Astrocyte (in vitro differentiated cells and primary cell): Measurements from ENCODE around the gene MADD. TPM values are rescaled to one million over a fixed set of nuclear protein-coding genes. Genes with fewer than 3 reads are reported as not detected.

Experiments used
- DNase-seq: peaks from one replicate; pipeline ENCODE4 v3.0.0-alpha.2; 2010; ENCODE audit warnings: low read depth
- FAIRE-seq: peaks from 2 replicates; lab custom pipeline; 2011; peaks lifted over from hg19 to GRCh38; lab: Jason Lieb, UNC
- H2AFZ ChIP-seq: 2 replicates; pipeline ENCODE4 v1.6.0; 2012; ENCODE audit warnings: low read depth, low read length, inconsistent platforms
- H3K27ac ChIP-seq: 2 replicates; pipeline ENCODE4 v1.5.1; 2011; ENCODE audit warnings: low read depth, low read length, inconsistent platforms
- H3K27me3 ChIP-seq: 2 replicates; pipeline ENCODE4 v1.6.0; 2011; ENCODE audit warnings: low read length, inconsistent platforms; ENCODE audit not compliant: insufficient read depth
- H3K36me3 ChIP-seq: 2 replicates; pipeline ENCODE4 v1.5.1; 2011; ENCODE audit warnings: low read length, inconsistent platforms; ENCODE audit not compliant: insufficient read depth
- H3K4me1 ChIP-seq: 2 replicates; pipeline ENCODE4 v1.5.1; 2011; ENCODE audit warnings: low read length, inconsistent platforms; ENCODE audit not compliant: insufficient read depth
- H3K4me2 ChIP-seq: 2 replicates; pipeline ENCODE4 v1.6.0; 2012; ENCODE audit warnings: low read length, inconsistent platforms
- H3K4me3 ChIP-seq: 2 replicates; pipeline ENCODE4 v1.5.1; 2011; ENCODE audit warnings: low read depth, mild to moderate bottlenecking, low read length, inconsistent platforms; ENCODE audit not compliant: insufficient read depth
- H3K79me2 ChIP-seq: 2 replicates; pipeline ENCODE4 v1.6.0; 2012; ENCODE audit warnings: mild to moderate bottlenecking, low read length, inconsistent platforms; ENCODE audit not compliant: insufficient read depth
- H3K9ac ChIP-seq: 2 replicates; pipeline ENCODE4 v1.6.0; 2012; ENCODE audit warnings: mild to moderate bottlenecking, low read length, inconsistent platforms
- H3K9me3 ChIP-seq: 2 replicates; pipeline ENCODE4 v1.5.1; 2012; ENCODE audit warnings: low read depth, mild to moderate bottlenecking, low read length, inconsistent platforms; ENCODE audit not compliant: insufficient read depth
- H4K20me1 ChIP-seq: 2 replicates; pipeline ENCODE4 v1.6.0; 2012; ENCODE audit warnings: low read length, inconsistent platforms; ENCODE audit not compliant: insufficient read depth
- H3K27ac Mint-ChIP-seq: one replicate; pipeline ENCODE4 v1.8.0; 2021; ENCODE audit warnings: mild to moderate bottlenecking, mixed read lengths; ENCODE audit not compliant: unreplicated experiment
- H3K27me3 Mint-ChIP-seq: one replicate; pipeline ENCODE4 v1.8.0; 2021; ENCODE audit warnings: low read depth, mixed read lengths; ENCODE audit not compliant: unreplicated experiment
- H3K36me3 Mint-ChIP-seq: one replicate; pipeline ENCODE4 v1.8.0; 2021; ENCODE audit warnings: low read depth, mixed read lengths; ENCODE audit not compliant: unreplicated experiment
- H3K4me1 Mint-ChIP-seq: one replicate; pipeline ENCODE4 v1.8.0; 2021; ENCODE audit warnings: low read depth, mixed read lengths; ENCODE audit not compliant: unreplicated experiment
- H3K4me3 Mint-ChIP-seq: one replicate; pipeline ENCODE4 v1.8.0; 2021; ENCODE audit warnings: mild to moderate bottlenecking, moderate library complexity, mixed read lengths; ENCODE audit not compliant: unreplicated experiment
- H3K9me3 Mint-ChIP-seq: one replicate; pipeline ENCODE4 v1.8.0; 2021; ENCODE audit warnings: mild to moderate bottlenecking, mixed read lengths; ENCODE audit not compliant: unreplicated experiment
- CTCF ChIP-seq: IDR thresholded peaks from 2 replicates; pipeline ENCODE4 v1.5.1; 2011; ENCODE audit warnings: low read depth, mild to moderate bottlenecking, inconsistent platforms, low read length, moderate library complexity; ENCODE audit not compliant: insufficient read depth
- EZH2 ChIP-seq: IDR thresholded peaks from 2 replicates; pipeline ENCODE4 v1.6.1; 2012; ENCODE audit warnings: mild to moderate bottlenecking, low read length, inconsistent platforms; ENCODE audit not compliant: insufficient read depth
- total RNA-seq: library from RNA; stranded (reverse); gene quantifications from 2 replicates; pipeline ENCODE4 v1.2.1, GENCODE V29; 2021

The MADD gene
- total RNA-seq, 1 donor from 2014 or later = 22.9 TPM

- TF ChIP-seq EZH2 = no peak
- TF ChIP-seq CTCF = no peak
- Histone ChIP-seq H3K9ac (no peak overlapping the region), H3K4me2 (no peak overlapping the region), H3K27me3 (no peaks in the 10 kb centered on the region), H3K4me3 (no peak overlapping the region), H3K27ac (no peak overlapping the region), H3K9me3 (no peaks in the 10 kb centered on the region), H3K79me2 (no peaks in the 10 kb centered on the region), H3K36me3 (peaks cover 21% of the 10 kb centered on the region), H3K4me1 (no peaks in the 10 kb centered on the region), H4K20me1 (peaks cover 20% of the 10 kb centered on the region), H2AFZ (no peak overlapping the region)
- Mint-ChIP-seq H3K27me3 (no peaks in the 10 kb centered on the region), H3K36me3 (peaks cover 44% of the 10 kb centered on the region), H3K27ac (no peak overlapping the region), H3K4me3 (no peak overlapping the region), H3K4me1 (no peaks in the 10 kb centered on the region), H3K9me3 (peaks cover 9% of the 10 kb centered on the region)
- FAIRE-seq = no peak
- no peak for DNase-seq
Observed at GRCh38 chr11:47305734-47306483, 36.0 kb downstream of the MADD start.

DNA sequence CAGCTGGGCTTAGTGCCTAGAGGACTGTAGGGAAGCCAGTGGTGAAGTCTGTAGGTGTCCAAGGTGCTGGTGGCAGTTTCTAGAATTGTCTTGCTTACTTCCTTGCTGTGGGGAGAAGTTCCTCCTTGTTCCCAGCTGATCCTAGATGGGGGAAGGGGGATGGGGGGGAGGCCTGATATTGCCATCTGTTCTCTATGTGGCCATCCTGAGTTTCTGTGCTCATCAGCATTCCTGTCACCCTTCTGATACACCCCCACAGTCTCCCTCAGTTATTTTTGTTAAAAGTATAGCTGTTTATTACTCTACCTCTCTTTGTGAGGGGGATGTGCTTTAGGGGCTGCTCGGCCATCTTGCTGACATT, 36.5 kb downstream of the MADD start:
- no peak for DNase-seq
- H3K4me3 Mint-ChIP-seq = no peak overlapping the region
- peaks cover 46% of the 10 kb centered on the region for H3K36me3 Mint-ChIP-seq
- H3K27ac Mint-ChIP-seq = no peak overlapping the region
- TF ChIP-seq CTCF (no peak), EZH2 (no peak)
- Histone ChIP-seq H3K4me3 (no peak overlapping the region), H3K9me3 (no peaks in the 10 kb centered on the region), H2AFZ (no peak overlapping the region), H3K27ac (no peak overlapping the region), H3K36me3 (peaks cover 26% of the 10 kb centered on the region), H3K79me2 (no peaks in the 10 kb centered on the region), H4K20me1 (peaks cover 20% of the 10 kb centered on the region), H3K27me3 (no peaks in the 10 kb centered on the region), H3K4me2 (no peak overlapping the region), H3K9ac (no peak overlapping the region), H3K4me1 (no peaks in the 10 kb centered on the region)
- H3K4me1 Mint-ChIP-seq = no peaks in the 10 kb centered on the region
- no peaks in the 10 kb centered on the region for H3K27me3 Mint-ChIP-seq
- peaks cover 9% of the 10 kb centered on the region for H3K9me3 Mint-ChIP-seq
- FAIRE-seq = no peak

GRCh38 chr11:47308050-47308823, 38.3 kb downstream of the MADD start:
- Histone ChIP-seq H3K4me3 (no peak overlapping the region), H2AFZ (no peak overlapping the region), H4K20me1 (peaks cover 20% of the 10 kb centered on the region), H3K79me2 (no peaks in the 10 kb centered on the region), H3K9me3 (no peaks in the 10 kb centered on the region), H3K27me3 (no peaks in the 10 kb centered on the region), H3K4me2 (no peak overlapping the region), H3K4me1 (no peaks in the 10 kb centered on the region), H3K36me3 (peaks cover 24% of the 10 kb centered on the region), H3K27ac (no peak overlapping the region), H3K9ac (no peak overlapping the region)
- Mint-ChIP-seq H3K27me3 (no peaks in the 10 kb centered on the region), H3K4me3 (no peak overlapping the region), H3K9me3 (peaks cover 2% of the 10 kb centered on the region), H3K27ac (no peak overlapping the region), H3K4me1 (no peaks in the 10 kb centered on the region), H3K36me3 (peaks cover 38% of the 10 kb centered on the region)
- FAIRE-seq (no peak), DNase-seq (no peak)
- no peak for TF ChIP-seq CTCF
- no peak for TF ChIP-seq EZH2
